ENCODE results near the gene TTC3. TPM values are rescaled to one million over a fixed set of nuclear protein-coding genes. Genes with fewer than 3 reads are reported as not detected.

TTC3 gene, protein sequence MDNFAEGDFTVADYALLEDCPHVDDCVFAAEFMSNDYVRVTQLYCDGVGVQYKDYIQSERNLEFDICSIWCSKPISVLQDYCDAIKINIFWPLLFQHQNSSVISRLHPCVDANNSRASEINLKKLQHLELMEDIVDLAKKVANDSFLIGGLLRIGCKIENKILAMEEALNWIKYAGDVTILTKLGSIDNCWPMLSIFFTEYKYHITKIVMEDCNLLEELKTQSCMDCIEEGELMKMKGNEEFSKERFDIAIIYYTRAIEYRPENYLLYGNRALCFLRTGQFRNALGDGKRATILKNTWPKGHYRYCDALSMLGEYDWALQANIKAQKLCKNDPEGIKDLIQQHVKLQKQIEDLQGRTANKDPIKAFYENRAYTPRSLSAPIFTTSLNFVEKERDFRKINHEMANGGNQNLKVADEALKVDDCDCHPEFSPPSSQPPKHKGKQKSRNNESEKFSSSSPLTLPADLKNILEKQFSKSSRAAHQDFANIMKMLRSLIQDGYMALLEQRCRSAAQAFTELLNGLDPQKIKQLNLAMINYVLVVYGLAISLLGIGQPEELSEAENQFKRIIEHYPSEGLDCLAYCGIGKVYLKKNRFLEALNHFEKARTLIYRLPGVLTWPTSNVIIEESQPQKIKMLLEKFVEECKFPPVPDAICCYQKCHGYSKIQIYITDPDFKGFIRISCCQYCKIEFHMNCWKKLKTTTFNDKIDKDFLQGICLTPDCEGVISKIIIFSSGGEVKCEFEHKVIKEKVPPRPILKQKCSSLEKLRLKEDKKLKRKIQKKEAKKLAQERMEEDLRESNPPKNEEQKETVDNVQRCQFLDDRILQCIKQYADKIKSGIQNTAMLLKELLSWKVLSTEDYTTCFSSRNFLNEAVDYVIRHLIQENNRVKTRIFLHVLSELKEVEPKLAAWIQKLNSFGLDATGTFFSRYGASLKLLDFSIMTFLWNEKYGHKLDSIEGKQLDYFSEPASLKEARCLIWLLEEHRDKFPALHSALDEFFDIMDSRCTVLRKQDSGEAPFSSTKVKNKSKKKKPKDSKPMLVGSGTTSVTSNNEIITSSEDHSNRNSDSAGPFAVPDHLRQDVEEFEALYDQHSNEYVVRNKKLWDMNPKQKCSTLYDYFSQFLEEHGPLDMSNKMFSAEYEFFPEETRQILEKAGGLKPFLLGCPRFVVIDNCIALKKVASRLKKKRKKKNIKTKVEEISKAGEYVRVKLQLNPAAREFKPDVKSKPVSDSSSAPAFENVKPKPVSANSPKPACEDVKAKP (N-terminal part only)
- total RNA-seq (2014; rRNA removed; shearing (Covaris generic)) (73.5 and 92.1 TPM in 2 replicates), total RNA-seq (2022) (86.4 and 90.0 TPM in 2 replicates), Bru-seq, nascent RNA (percentile 79 among the genes with signal in this experiment), BruChase-seq, experiment 1, labeled RNA remaining after a 6-hour chase (percentile 92 among the genes with signal in this experiment), BruChase-seq, experiment 2, labeled RNA remaining after a 2-hour chase (percentile 86 among the genes with signal in this experiment)
- long read RNA-seq, full-length matches to known transcripts = 9 of 96 reads
- long read RNA-seq, partial matches to known transcripts = 33 of 96 reads
- long read RNA-seq, other reads (novel, unspliced or antisense) = 54 of 96 reads

DNA sequence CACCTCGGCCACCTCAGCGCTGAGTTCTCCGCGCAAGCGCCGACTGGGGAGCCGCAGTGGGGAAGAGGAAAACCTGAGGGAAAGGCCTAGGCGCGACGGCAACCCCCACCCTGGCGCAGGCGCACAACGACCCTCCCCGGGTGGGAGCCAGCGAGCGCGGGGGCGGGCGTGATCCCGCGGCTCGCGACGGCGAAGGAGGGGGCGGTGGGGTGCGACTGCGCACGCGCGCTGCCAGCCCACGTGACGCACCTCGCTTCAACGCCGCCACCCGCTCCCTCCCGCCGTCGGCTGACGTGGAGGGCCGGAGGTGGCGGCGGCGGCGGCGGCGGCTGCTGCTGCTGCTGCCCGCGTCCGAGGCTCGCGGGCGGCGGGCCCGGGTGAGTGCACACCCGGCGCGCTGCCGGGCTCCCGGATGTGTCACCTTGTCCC lies at the start of gene TTC3, which contains the start of gene PIGP:
TSS of gene TTC3 (plus strand) at position 267 of the 429 bp plus-strand sequence. CDS start 14,004 bp downstream, outside the sequence.
TSS of gene PIGP (minus strand) at position 84 of the 429 bp plus-strand sequence. CDS start 556 bp downstream, outside the sequence.
- ChIA-PET CTCF (ENCODE audit: unreplicated experiment) (no interaction called here), POLR2A (no interaction called here)
- peaks cover 32% of the 10 kb centered on the region for H3K4me1 ChIP-seq (ENCODE audit: insufficient read depth, low read length, poor library complexity, severe bottlenecking)
- no TSS peak for BruUV-seq (replicated peaks)
- H4K20me1 ChIP-seq (ENCODE audit: insufficient read depth, low read length) = peaks cover 15% of the 10 kb centered on the region
- peaks cover 5% of the 10 kb centered on the region; the same call in 1 of the 2 replicates for H3K9me3 ChIP-seq (ENCODE audit: low read length)
- DNase-seq (ENCODE audit: low spot score) = peak; percentile 93
- H3K36me3 ChIP-seq (ENCODE audit: insufficient read depth, low read length) = no peaks in the 10 kb centered on the region
- intact Hi-C loops (cut with micrococcal nuclease; ENCODE audit: unreplicated experiment) = loop anchor here (2.0 to 5.0 kb wide), 4 partner anchors 81 to 294 kb away; partner anchors contain the start of genes DYRK1A, HLCS and VPS26C
- H3K27ac ChIP-seq (ENCODE audit: low read depth, low read length, poor library complexity, severe bottlenecking) = peak within 1 kb of the TSS; percentile 55
- peak within 1 kb of the TSS; percentile 87 for H2AFZ ChIP-seq (ENCODE audit: low read length)
- H3K9me2 ChIP-seq (ENCODE audit: insufficient read depth, low read length) = no peaks in the 10 kb centered on the region
- peak within 1 kb of the TSS; percentile 94 for H3K4me2 ChIP-seq (ENCODE audit: low read length)
- H3K4me3 ChIP-seq (ENCODE audit: low read depth, low read length, poor library complexity, severe bottlenecking) = peak within 1 kb of the TSS; percentile 80
- H3K79me2 ChIP-seq (ENCODE audit: insufficient read depth, low read depth, low read length) = peaks cover 49% of the 10 kb centered on the region
- TF ChIP-seq CTCF (conservative IDR thresholded peaks at IDR 0.05; ENCODE audit: low read length) = no peak
- TF ChIP-seq EZH2phosphoT487 (IDR thresholded peaks at IDR 0.05; ENCODE audit: borderline replicate concordance, low read depth, low read length) = no peak

DNA sequence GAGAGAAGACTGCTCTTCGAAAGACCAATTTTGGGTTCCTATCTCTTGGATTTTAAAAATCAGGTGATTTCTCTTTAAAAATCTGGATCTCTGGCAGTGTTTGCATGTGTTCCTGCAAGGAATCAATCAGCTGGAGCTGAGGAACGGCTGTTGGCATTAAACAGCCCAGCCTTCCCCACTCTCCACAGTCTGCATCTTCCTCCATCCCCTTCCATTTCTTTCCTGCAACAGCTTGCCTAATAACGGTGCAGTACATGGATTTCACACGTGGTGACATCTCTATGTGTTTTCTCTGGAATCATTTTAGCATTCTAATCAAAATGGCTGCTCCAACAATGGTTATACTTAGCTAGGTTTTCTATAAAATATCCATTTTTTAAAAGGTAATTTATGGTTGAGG lies 46.6 kb upstream of the TTC3 start:
- H3K4me3 ChIP-seq (ENCODE audit: low read depth, low read length, poor library complexity, severe bottlenecking) = no peak overlapping the region
- H3K79me2 ChIP-seq (ENCODE audit: insufficient read depth, low read depth, low read length) = no peaks in the 10 kb centered on the region
- intact Hi-C loops (cut with micrococcal nuclease; ENCODE audit: unreplicated experiment) = no loop called here
- H3K9me3 ChIP-seq (ENCODE audit: low read length) = no peaks in the 10 kb centered on the region
- H3K36me3 ChIP-seq (ENCODE audit: insufficient read depth, low read length) = no peaks in the 10 kb centered on the region
- no peaks in the 10 kb centered on the region for H3K4me1 ChIP-seq (ENCODE audit: insufficient read depth, low read length, poor library complexity, severe bottlenecking)
- no peak overlapping the region for H3K27ac ChIP-seq (ENCODE audit: low read depth, low read length, poor library complexity, severe bottlenecking)
- no peak overlapping the region for H2AFZ ChIP-seq (ENCODE audit: low read length)
- H4K20me1 ChIP-seq (ENCODE audit: insufficient read depth, low read length) = no peaks in the 10 kb centered on the region
- TF ChIP-seq CTCF (conservative IDR thresholded peaks at IDR 0.05; ENCODE audit: low read length) = no peak
- TF ChIP-seq EZH2phosphoT487 (IDR thresholded peaks at IDR 0.05; ENCODE audit: borderline replicate concordance, low read depth, low read length) = no peak
- no peak overlapping the region for H3K4me2 ChIP-seq (ENCODE audit: low read length)
- H3K9me2 ChIP-seq (ENCODE audit: insufficient read depth, low read length) = no peaks in the 10 kb centered on the region
- CTCF ChIA-PET (ENCODE audit: unreplicated experiment) = no interaction called here
- POLR2A ChIA-PET = interaction anchor here (1.0 to 1.1 kb wide), 2 partner anchors 11 to 165 kb away, joined by 3 read pairs; no protein-coding TSS in a partner anchor
- DNase-seq (ENCODE audit: low spot score) = no peak
- no TSS peak for BruUV-seq (replicated peaks)
